Measurements from ENCODE around the gene FBLN2.
A peak's percentile ranks its signal among the peaks of the same experiment; 100 is the strongest.

FBLN2 gene

GRCh38 chr3:13513913-13514517 lies 34.9 kb upstream of the FBLN2 start:
- WGBS (ENCODE audit: insufficient coverage) = 86% methylated on average over 10 of the region's 10 CpGs
- no peaks in the 10 kb centered on the region for H3K9me3 ChIP-seq (ENCODE audit: control extremely low read depth in 1 of 5, control insufficient read depth in 4 of 5, insufficient read depth in 2 of 5, low read depth in 1 of 5, low read length in 4 of 5)
- POLR2A ChIA-PET = no interaction called here
- H3K27me3 ChIP-seq (replicated peaks in 2 of 5; ENCODE audit: control insufficient read depth in 4 of 5, insufficient read depth in 5 of 5, low read length in 4 of 5) = no peaks in the 10 kb centered on the region
- peaks cover 0 to 4% (median 0%) of the 10 kb centered on the region in 4 experiments for H3K4me1 ChIP-seq (ENCODE audit: control extremely low read depth in 1 of 4, control insufficient read depth in 4 of 4, insufficient read depth in 4 of 4, low read length in 3 of 4)
- no peaks in the 10 kb centered on the region for H3K36me3 ChIP-seq (ENCODE audit: control insufficient read depth in 4 of 4, insufficient read depth in 4 of 4, low read length in 3 of 4)
- no peak for DNase-seq
- no peak overlapping the region for H3K27ac ChIP-seq (ENCODE audit: insufficient read depth in 1 of 2, low read depth in 1 of 2, low read length in 2 of 2, poor library complexity in 1 of 2, severe bottlenecking in 2 of 2)
- CTCF ChIA-PET = interaction anchor here (0.6 to 2.8 kb wide), 3 partner anchors 14 to 1127 kb away, joined by 3 to 8 read pairs (median 3); no protein-coding TSS in a partner anchor
- H3K4me3 ChIP-seq (ENCODE audit: control insufficient read depth in 1 of 7, extremely low read depth in 1 of 7, insufficient read depth in 4 of 7, low read depth in 2 of 7, low read length in 6 of 7) = no peak overlapping the region

DNA sequence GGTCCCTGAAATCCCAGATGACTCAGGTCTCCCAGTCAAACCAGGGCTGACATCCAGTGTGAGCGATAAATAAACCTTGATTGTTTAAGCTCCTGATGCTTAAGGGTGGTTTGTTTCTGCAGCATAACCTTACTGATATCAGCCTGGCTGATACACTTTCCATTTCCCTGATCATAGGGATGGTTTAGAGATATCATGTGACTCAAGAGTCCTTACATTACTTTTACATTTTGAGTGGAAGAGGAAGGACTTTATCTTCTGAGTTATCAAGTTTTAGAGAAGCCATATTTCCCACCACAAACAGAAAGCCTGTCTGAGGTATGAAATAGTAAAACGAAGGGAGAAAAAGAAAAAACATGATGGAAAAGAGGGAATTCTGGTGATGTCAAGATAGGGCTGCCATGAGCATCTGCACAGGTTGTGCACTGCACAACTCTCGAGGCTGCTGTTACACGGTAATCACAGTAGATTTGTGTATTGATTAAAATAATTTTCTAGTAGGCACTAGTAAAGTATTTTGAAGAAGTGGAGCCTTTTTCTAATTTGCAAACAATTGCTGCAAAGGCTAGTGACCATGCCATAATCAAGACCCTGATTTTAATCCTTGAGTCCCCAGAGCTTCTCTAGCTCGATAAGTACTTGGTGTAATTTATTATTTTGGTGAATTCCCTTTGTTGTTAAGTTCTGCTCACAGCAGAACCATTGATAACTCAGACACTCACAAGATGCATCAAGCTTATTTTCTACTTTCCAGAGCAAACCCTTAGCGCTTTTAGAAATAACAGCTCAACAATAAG lies 34.1 kb upstream of the FBLN2 start:
- Histone ChIP-seq H3K9me3 (ENCODE audit: control extremely low read depth in 1 of 5, control insufficient read depth in 4 of 5, insufficient read depth in 2 of 5, low read depth in 1 of 5, low read length in 4 of 5) (no peaks in the 10 kb centered on the region), H3K36me3 (ENCODE audit: control insufficient read depth in 4 of 4, insufficient read depth in 4 of 4, low read length in 3 of 4) (no peaks in the 10 kb centered on the region), H3K4me1 (ENCODE audit: control extremely low read depth in 1 of 4, control insufficient read depth in 4 of 4, insufficient read depth in 4 of 4, low read length in 3 of 4) (peaks cover 0 to 4% (median 0%) of the 10 kb centered on the region in 4 experiments), H3K27me3 (replicated peaks in 2 of 5; ENCODE audit: control insufficient read depth in 4 of 5, insufficient read depth in 5 of 5, low read length in 4 of 5) (no peaks in the 10 kb centered on the region), H3K4me3 (ENCODE audit: control insufficient read depth in 1 of 7, extremely low read depth in 1 of 7, insufficient read depth in 4 of 7, low read depth in 2 of 7, low read length in 6 of 7) (no peak overlapping the region), H3K27ac (ENCODE audit: insufficient read depth in 1 of 2, low read depth in 1 of 2, low read length in 2 of 2, poor library complexity in 1 of 2, severe bottlenecking in 2 of 2) (no peak overlapping the region)
- CTCF ChIA-PET = interaction anchor here (0.6 to 2.8 kb wide), 7 partner anchors 15 to 1127 kb away, joined by 3 to 8 read pairs (median 3); no protein-coding TSS in a partner anchor
- POLR2A ChIA-PET = no interaction called here
- DNase-seq = peak in 2 of 3 donors; percentile 11 to 17
- 75% methylated on average over 4 of the region's 6 CpGs for WGBS (ENCODE audit: insufficient coverage)

DNA sequence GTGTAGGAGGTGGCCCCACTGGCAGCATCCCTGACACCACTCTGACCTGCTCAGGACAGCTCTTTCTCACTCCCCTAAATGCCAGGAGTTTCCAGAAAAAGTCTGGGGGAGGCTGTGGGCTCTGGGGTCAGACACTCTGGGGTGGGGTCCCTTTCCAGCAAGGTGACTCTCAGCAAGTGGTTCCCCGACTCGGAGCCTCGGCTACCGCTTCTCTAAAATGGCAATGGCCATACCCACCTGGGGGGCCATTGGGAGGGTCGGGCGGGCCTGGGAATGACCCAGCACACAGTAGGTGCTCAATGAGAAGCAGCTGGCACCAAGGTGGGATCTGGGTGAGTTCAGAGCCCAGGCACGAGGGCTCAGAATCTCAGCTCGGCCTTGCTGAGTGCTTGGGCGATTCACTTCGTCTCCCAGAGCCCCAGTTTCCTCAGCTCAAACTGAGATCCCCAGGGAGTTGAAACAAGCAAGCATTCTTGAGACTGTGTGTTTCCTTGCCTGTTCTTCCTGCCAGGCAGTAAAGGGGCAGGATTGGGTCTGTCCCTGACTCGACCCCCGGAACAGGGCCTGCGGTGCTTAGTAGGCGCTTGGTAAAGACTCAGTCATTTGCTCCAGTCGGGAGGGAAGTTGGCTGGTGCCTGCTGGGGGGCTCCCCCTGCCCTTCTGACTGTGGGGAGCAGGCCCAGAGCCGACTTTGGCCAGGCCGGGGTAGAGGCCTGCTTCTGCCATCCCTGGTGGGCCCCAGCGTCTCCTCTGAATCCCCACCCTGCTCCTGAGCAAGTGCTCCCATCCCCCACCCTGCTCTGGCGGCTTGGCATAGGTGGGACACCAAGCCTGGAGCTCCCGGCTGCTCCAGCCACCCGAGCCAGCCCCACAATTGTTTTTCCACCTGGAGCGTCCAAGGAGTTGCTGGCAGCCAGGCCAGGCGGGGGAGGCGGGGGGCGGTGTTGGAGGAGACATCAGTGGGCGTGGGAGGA lies 32.9 kb upstream of the FBLN2 start:
- Histone ChIP-seq H3K27me3 (replicated peaks in 2 of 5; ENCODE audit: control insufficient read depth in 4 of 5, insufficient read depth in 5 of 5, low read length in 4 of 5) (no peaks in the 10 kb centered on the region), H3K4me1 (ENCODE audit: control extremely low read depth in 1 of 4, control insufficient read depth in 4 of 4, insufficient read depth in 4 of 4, low read length in 3 of 4) (peaks cover 0 to 4% (median 0%) of the 10 kb centered on the region in 4 experiments), H3K36me3 (ENCODE audit: control insufficient read depth in 4 of 4, insufficient read depth in 4 of 4, low read length in 3 of 4) (no peaks in the 10 kb centered on the region), H3K27ac (ENCODE audit: insufficient read depth in 1 of 2, low read depth in 1 of 2, low read length in 2 of 2, poor library complexity in 1 of 2, severe bottlenecking in 2 of 2) (no peak overlapping the region), H3K4me3 (ENCODE audit: control insufficient read depth in 1 of 7, extremely low read depth in 1 of 7, insufficient read depth in 4 of 7, low read depth in 2 of 7, low read length in 6 of 7) (no peak overlapping the region), H3K9me3 (ENCODE audit: control extremely low read depth in 1 of 5, control insufficient read depth in 4 of 5, insufficient read depth in 2 of 5, low read depth in 1 of 5, low read length in 4 of 5) (no peaks in the 10 kb centered on the region)
- ChIA-PET POLR2A (no interaction called here), CTCF (interaction anchor here (0.8 to 1.4 kb wide), 4 partner anchors 14 to 56 kb away, joined by 3 read pairs; no protein-coding TSS in a partner anchor)
- no peak for DNase-seq
- 96% methylated on average over 22 of the region's 26 CpGs for WGBS (ENCODE audit: insufficient coverage)

GRCh38 chr3:13516760-13517135 lies 32.2 kb upstream of the FBLN2 start:
- 90% methylated on average over 6 of the region's 9 CpGs for WGBS (ENCODE audit: insufficient coverage)
- H3K9me3 ChIP-seq (ENCODE audit: control extremely low read depth in 1 of 5, control insufficient read depth in 4 of 5, insufficient read depth in 2 of 5, low read depth in 1 of 5, low read length in 4 of 5) = no peaks in the 10 kb centered on the region
- no peak overlapping the region for H3K4me3 ChIP-seq (ENCODE audit: control insufficient read depth in 1 of 7, extremely low read depth in 1 of 7, insufficient read depth in 4 of 7, low read depth in 2 of 7, low read length in 6 of 7)
- no peaks in the 10 kb centered on the region for H3K36me3 ChIP-seq (ENCODE audit: control insufficient read depth in 4 of 4, insufficient read depth in 4 of 4, low read length in 3 of 4)
- DNase-seq = no peak
- H3K27ac ChIP-seq (ENCODE audit: insufficient read depth in 1 of 2, low read depth in 1 of 2, low read length in 2 of 2, poor library complexity in 1 of 2, severe bottlenecking in 2 of 2) = no peak overlapping the region
- POLR2A ChIA-PET = no interaction called here
- CTCF ChIA-PET = interaction anchor here (0.8 to 1.0 kb wide), 2 partner anchors 14 to 132 kb away, joined by 3 read pairs; no protein-coding TSS in a partner anchor
- no peaks in the 10 kb centered on the region for H3K27me3 ChIP-seq (replicated peaks in 2 of 5; ENCODE audit: control insufficient read depth in 4 of 5, insufficient read depth in 5 of 5, low read length in 4 of 5)
- H3K4me1 ChIP-seq (ENCODE audit: control extremely low read depth in 1 of 4, control insufficient read depth in 4 of 4, insufficient read depth in 4 of 4, low read length in 3 of 4) = peaks cover 0 to 4% (median 0%) of the 10 kb centered on the region in 4 experiments

DNA sequence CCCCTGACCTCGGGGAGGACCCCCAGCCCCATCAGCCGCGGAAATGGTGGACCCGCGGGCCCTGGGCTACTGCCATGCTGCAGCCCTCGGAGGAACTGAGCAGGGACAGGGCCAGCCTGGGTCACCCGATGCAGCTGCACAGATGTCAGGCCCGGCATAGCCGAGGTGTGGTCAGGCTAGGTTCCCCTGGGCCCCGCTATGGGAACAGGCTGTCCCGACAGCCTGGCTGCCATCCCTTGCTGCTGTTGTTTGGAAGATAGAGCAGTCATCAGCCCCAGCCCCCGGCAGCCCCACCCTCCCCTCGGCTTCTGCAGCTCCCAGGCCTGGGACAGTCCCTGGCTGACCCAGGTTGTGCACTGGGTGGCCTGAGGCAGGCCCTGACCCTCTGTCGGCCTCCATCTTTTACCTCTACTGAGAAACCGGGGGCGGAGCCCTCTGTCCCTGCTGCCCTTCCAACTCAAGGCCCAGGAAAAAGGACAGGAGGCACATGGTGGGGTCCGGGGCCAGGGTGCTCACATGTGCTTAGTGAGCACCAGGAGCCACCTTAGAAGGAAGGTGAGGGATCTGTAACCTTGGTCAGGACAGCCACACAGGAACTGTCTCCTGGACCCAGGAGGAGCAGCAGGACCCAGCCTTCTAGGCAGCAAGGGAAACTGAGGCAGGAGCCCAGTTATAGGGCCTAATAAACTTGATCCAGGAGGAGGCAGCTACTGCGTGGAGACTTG lies 31.5 kb upstream of the FBLN2 start:
- H3K27me3 ChIP-seq (replicated peaks in 2 of 5; ENCODE audit: control insufficient read depth in 4 of 5, insufficient read depth in 5 of 5, low read length in 4 of 5) = no peaks in the 10 kb centered on the region
- ChIA-PET CTCF (interaction anchor here (0.8 to 1.0 kb wide), 2 partner anchors 15 to 131 kb away, joined by 3 read pairs; no protein-coding TSS in a partner anchor), POLR2A (no interaction called here)
- H3K27ac ChIP-seq (ENCODE audit: insufficient read depth in 1 of 2, low read depth in 1 of 2, low read length in 2 of 2, poor library complexity in 1 of 2, severe bottlenecking in 2 of 2) = no peak overlapping the region
- no peak for DNase-seq
- H3K4me3 ChIP-seq (ENCODE audit: control insufficient read depth in 1 of 7, extremely low read depth in 1 of 7, insufficient read depth in 4 of 7, low read depth in 2 of 7, low read length in 6 of 7) = no peak overlapping the region
- no peaks in the 10 kb centered on the region for H3K9me3 ChIP-seq (ENCODE audit: control extremely low read depth in 1 of 5, control insufficient read depth in 4 of 5, insufficient read depth in 2 of 5, low read depth in 1 of 5, low read length in 4 of 5)
- 87% methylated on average over 12 of the region's 18 CpGs for WGBS (ENCODE audit: insufficient coverage)
- H3K36me3 ChIP-seq (ENCODE audit: control insufficient read depth in 4 of 4, insufficient read depth in 4 of 4, low read length in 3 of 4) = no peaks in the 10 kb centered on the region
- H3K4me1 ChIP-seq (ENCODE audit: control extremely low read depth in 1 of 4, control insufficient read depth in 4 of 4, insufficient read depth in 4 of 4, low read length in 3 of 4) = peaks cover 0 to 4% (median 0%) of the 10 kb centered on the region in 4 experiments

DNA sequence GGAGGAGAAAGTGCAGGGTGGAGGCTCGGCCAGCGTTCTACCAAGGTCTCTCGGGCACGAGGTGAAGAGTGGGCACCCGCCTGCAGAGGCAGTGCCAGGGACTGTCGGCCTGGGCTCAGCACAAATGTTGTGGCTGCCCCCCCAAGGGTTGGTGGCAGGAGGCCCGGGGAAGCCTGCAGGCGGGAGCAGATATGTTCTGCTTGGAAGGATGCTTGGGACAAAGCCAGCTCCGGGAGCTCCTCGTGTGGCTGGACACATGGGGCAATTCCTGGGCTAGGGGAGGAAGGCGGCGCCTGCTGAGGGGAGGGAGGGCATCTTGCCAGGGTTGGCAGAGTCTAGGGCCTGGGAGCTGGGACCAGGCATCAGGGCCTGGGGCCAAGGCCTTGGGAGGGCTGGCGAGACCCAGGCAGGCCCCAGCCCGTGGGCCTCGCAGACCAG lies 30.4 kb upstream of the FBLN2 start:
- H3K4me3 ChIP-seq (ENCODE audit: control insufficient read depth in 1 of 7, extremely low read depth in 1 of 7, insufficient read depth in 4 of 7, low read depth in 2 of 7, low read length in 6 of 7) = no peak overlapping the region
- ChIA-PET CTCF (no interaction called here), POLR2A (no interaction called here)
- H3K27me3 ChIP-seq (replicated peaks in 2 of 5; ENCODE audit: control insufficient read depth in 4 of 5, insufficient read depth in 5 of 5, low read length in 4 of 5) = no peaks in the 10 kb centered on the region
- DNase-seq = no peak
- peaks cover 0 to 4% (median 0%) of the 10 kb centered on the region in 4 experiments for H3K4me1 ChIP-seq (ENCODE audit: control extremely low read depth in 1 of 4, control insufficient read depth in 4 of 4, insufficient read depth in 4 of 4, low read length in 3 of 4)
- H3K36me3 ChIP-seq (ENCODE audit: control insufficient read depth in 4 of 4, insufficient read depth in 4 of 4, low read length in 3 of 4) = no peaks in the 10 kb centered on the region
- 98% methylated on average over 14 of the region's 15 CpGs for WGBS (ENCODE audit: insufficient coverage)
- no peaks in the 10 kb centered on the region for H3K9me3 ChIP-seq (ENCODE audit: control extremely low read depth in 1 of 5, control insufficient read depth in 4 of 5, insufficient read depth in 2 of 5, low read depth in 1 of 5, low read length in 4 of 5)
- H3K27ac ChIP-seq (ENCODE audit: insufficient read depth in 1 of 2, low read depth in 1 of 2, low read length in 2 of 2, poor library complexity in 1 of 2, severe bottlenecking in 2 of 2) = no peak overlapping the region
